HCT116 (cell line): ENCODE data around the gene USP36. TPM values are rescaled to one million over a fixed set of nuclear protein-coding genes. Genes with fewer than 3 reads are reported as not detected.

Experiments used
- ATAC-seq: fragments of 200-7000 bp; cut with Tn5 transposase; 2 replicates; pipeline ENCODE4 v1.9.1; 2020; ENCODE audit warnings: mild to moderate bottlenecking, moderate library complexity
- BruUV-seq: library from RNA; stranded (reverse); fragments of 400-500 nt; replicated peaks from 2 replicates; lab custom pipeline; 2021; lab: Mats Ljungman, UMichigan
- CTCF ChIA-PET: fragments of 300-600 bp; sonication (Branson Sonifier 250); formaldehyde crosslinking; loops from one replicate; lab custom pipeline; 2021; ENCODE audit warnings: antibody characterized with exemption; lab: Charles Lee
- POLR2A ChIA-PET: fragments of 300-600, 350-600 bp; sonication (Branson Sonifier 250); formaldehyde crosslinking; loops from one replicate; lab custom pipeline; 2021; ENCODE audit warnings: antibody characterized with exemption; lab: Charles Lee
- RAD21 ChIA-PET, 2 experiments: fragments of 300-600 bp; sonication (Branson Sonifier 250); formaldehyde crosslinking; loops; one replicate each; lab custom pipeline; 2023; ENCODE audit warnings: low total read pairs in 2 of 2; ENCODE audit not compliant: uncharacterized antibody in 2 of 2, unreplicated experiment in 2 of 2, low non-redundant PET in 1 of 2; lab: Charles Lee
- DNase-seq: peaks from one replicate; pipeline ENCODE4 v3.0.0-alpha.2; 2010; ENCODE audit warnings: low read depth, low spot score
- H2AFZ ChIP-seq: fragments of 200-600 bp; shearing (Covaris generic), sonication (generic); 2 replicates; pipeline ENCODE4 v1.6.1; 2017; ENCODE audit warnings: low read depth, mixed run types, mixed read lengths, antibody characterized with exemption, low read length; ENCODE audit not compliant: poor library complexity, severe bottlenecking
- H3K27ac ChIP-seq: 2 replicates; pipeline ENCODE4 v1.5.1; 2012; ENCODE audit warnings: low read depth, low read length
- H3K27me3 ChIP-seq: fragments of 200-600 bp; sonication (generic); 2 replicates; pipeline ENCODE4 v1.6.1; 2016; ENCODE audit warnings: mixed run types, low read length, mixed read lengths; ENCODE audit not compliant: insufficient read depth
- H3K36me3 ChIP-seq, 2 experiments: fragments of 200-500 bp in 1 of 2; fragments of 200-600 bp in 1 of 2; sonication (Bioruptor generic) in 1 of 2; sonication (generic) in 1 of 2; 2 replicates each; pipeline versions ENCODE4 v1.5.1 to v1.6.1; 2014 to 2016; ENCODE audit warnings: low read length in 2 of 2, inconsistent platforms in 1 of 2, mixed read lengths in 1 of 2, mixed run types in 1 of 2; ENCODE audit not compliant: insufficient read depth in 2 of 2, control insufficient read depth in 1 of 2
- H3K4me1 ChIP-seq, 2 experiments: fragments of 200-600 bp in 1 of 2; sonication (generic) in 1 of 2; 2 replicates each; pipeline versions ENCODE4 v1.5.1 to v1.6.1; 2012 to 2017; ENCODE audit warnings: low read length in 2 of 2, inconsistent platforms in 1 of 2, mild to moderate bottlenecking in 1 of 2, mixed read lengths in 1 of 2, mixed run types in 1 of 2, moderate library complexity in 1 of 2; ENCODE audit not compliant: insufficient read depth in 2 of 2, control insufficient read depth in 1 of 2
- H3K4me2 ChIP-seq: fragments of 200-600 bp; sonication (generic); 2 replicates; pipeline ENCODE4 v1.6.1; 2017; ENCODE audit warnings: mixed run types, low read length, mixed read lengths
- H3K4me3 ChIP-seq, 2 experiments: fragments of 200-600 bp in 1 of 2; sonication (generic) in 1 of 2; replicated peaks in 1 of 2; 2 replicates each; pipeline ENCODE4 v1.5.1; 2011 to 2016; ENCODE audit warnings: low read length in 2 of 2, control low read depth in 1 of 2, low read depth in 1 of 2, mild to moderate bottlenecking in 1 of 2, mixed read lengths in 1 of 2, mixed run types in 1 of 2
- H3K79me2 ChIP-seq: fragments of 200-600 bp; sonication (generic); 2 replicates; pipeline ENCODE4 v1.6.1; 2017; ENCODE audit warnings: mild to moderate bottlenecking, mixed run types, low read length, moderate library complexity, mixed read lengths; ENCODE audit not compliant: insufficient read depth
- H3K9ac ChIP-seq: fragments of 200-600 bp; sonication (generic); 2 replicates; pipeline ENCODE4 v1.6.1; 2016; ENCODE audit warnings: low read length, mixed read lengths
- H3K9me2 ChIP-seq: fragments of 200-600 bp; sonication (generic), shearing (Covaris generic); 2 replicates; pipeline ENCODE4 v1.6.1; 2017; ENCODE audit warnings: mixed run types, mild to moderate bottlenecking, moderate library complexity; ENCODE audit not compliant: insufficient read depth
- H3K9me3 ChIP-seq, 2 experiments: fragments of 200-500 bp in 1 of 2; fragments of 200-600 bp in 1 of 2; sonication (Bioruptor generic) in 1 of 2; sonication (generic) in 1 of 2; 2 replicates each; pipeline ENCODE4 v1.6.1; 2014 to 2017; ENCODE audit warnings: low read length in 2 of 2, mixed read lengths in 2 of 2, inconsistent platforms in 1 of 2, low read depth in 1 of 2, mild to moderate bottlenecking in 1 of 2, mixed run types in 1 of 2, moderate library complexity in 1 of 2; ENCODE audit not compliant: control insufficient read depth in 1 of 2, insufficient read depth in 1 of 2
- H4K20me1 ChIP-seq: fragments of 200-600 bp; sonication (generic), shearing (Covaris generic); 2 replicates; pipeline ENCODE4 v1.6.1; 2017; ENCODE audit warnings: mixed run types, mild to moderate bottlenecking, moderate library complexity; ENCODE audit not compliant: insufficient read depth
- CBX3 ChIP-seq: IDR thresholded peaks from 2 replicates; pipeline ENCODE4 v1.6.1; 2012; ENCODE audit warnings: low read depth
- CEBPB ChIP-seq: IDR thresholded peaks from 2 replicates; pipeline ENCODE4 v1.6.1; 2012; ENCODE audit warnings: low read depth
- CTCF ChIP-seq, 3 experiments: fragments of 200-600 bp in 1 of 3; sonication (generic) in 1 of 3; IDR thresholded peaks in 2 of 3; conservative IDR thresholded peaks in 1 of 3; 2 replicates each; pipeline ENCODE4 v1.5.1; 2012 to 2017; ENCODE audit warnings: low read depth in 2 of 3, low read length in 2 of 3, antibody characterized with exemption in 1 of 3, borderline replicate concordance in 1 of 3, control low read depth in 1 of 3, mild to moderate bottlenecking in 1 of 3, mixed read lengths in 1 of 3, mixed run types in 1 of 3, moderate library complexity in 1 of 3; ENCODE audit not compliant: insufficient read depth in 1 of 3
- EGR1 ChIP-seq: IDR thresholded peaks from 2 replicates; pipeline ENCODE4 v1.6.1; 2012; ENCODE audit warnings: low read depth
- EZH2 ChIP-seq: fragments of 200-600 bp; sonication (generic); IDR thresholded peaks from 2 replicates; pipeline ENCODE4 v1.6.1; 2017; ENCODE audit warnings: antibody characterized with exemption, mixed run types
- EZH2phosphoT487 ChIP-seq: fragments of 200-600 bp; IDR thresholded peaks from 2 replicates; pipeline ENCODE4 v1.6.1; 2018; ENCODE audit warnings: antibody characterized with exemption, borderline replicate concordance
- FOSL1 ChIP-seq: IDR thresholded peaks from 2 replicates; pipeline ENCODE4 v1.6.1; 2012; ENCODE audit warnings: low read depth
- POLR2A ChIP-seq: IDR thresholded peaks from 2 replicates; pipeline ENCODE4 v1.7.0; 2011; ENCODE audit warnings: borderline replicate concordance; ENCODE audit not compliant: insufficient read depth, insufficient read length; ENCODE audit errors: extremely low read depth
- SIN3A ChIP-seq: IDR thresholded peaks from 2 replicates; pipeline ENCODE4 v1.6.1; 2012; ENCODE audit warnings: low read depth
- SRF ChIP-seq: IDR thresholded peaks from 2 replicates; pipeline ENCODE4 v1.6.1; 2012; ENCODE audit warnings: low read depth
- YY1 ChIP-seq: IDR thresholded peaks from 2 replicates; pipeline ENCODE4 v1.6.1; 2011; ENCODE audit warnings: low read length, low read depth, moderate library complexity, mild to moderate bottlenecking; ENCODE audit not compliant: insufficient replicate concordance; ENCODE audit errors: extremely low read depth
- ZFX ChIP-seq: fragments of 450-650 bp; IDR thresholded peaks from 2 replicates; pipeline ENCODE4 v1.6.1; 2017
- intact Hi-C: fragments of 100-400 bp; cut with micrococcal nuclease; formaldehyde crosslinking; loops from 2 replicates; pipeline ENCODE4 v1.10.0; 2022
- total RNA-seq: library from RNA; stranded (reverse); gene quantifications from one replicate; pipeline ENCODE4 v1.2.1, GENCODE V29; 2021; ENCODE audit not compliant: unreplicated experiment
- TF ChIP-seq, protein P1 (sequence below): IDR thresholded peaks from 2 replicates; pipeline ENCODE4 v1.6.1; 2012

USP36 gene
- total RNA-seq, 1 experiment from 2014 or later, result 104 TPM

GRCh38 chr17:78787444-78787843 is 53.2 kb downstream of the USP36 start:
- CTCF ChIA-PET, result no interaction called here
- Histone ChIP-seq H3K9me3 (no peaks in the 10 kb centered on the region), H3K9me2 (no peaks in the 10 kb centered on the region), H2AFZ (no peak overlapping the region), H3K4me1 (peaks cover 15 to 31% of the 10 kb centered on the region in 2 experiments), H3K9ac (no peak overlapping the region), H3K27me3 (no peaks in the 10 kb centered on the region), H3K27ac (no peak overlapping the region), H3K4me2 (no peak overlapping the region), H3K4me3 (no peak overlapping the region), H3K36me3 (peaks cover 0 to 2% of the 10 kb centered on the region in 2 experiments; a peak in 1 of 4 replicates), H3K79me2 (no peaks in the 10 kb centered on the region), H4K20me1 (no peaks in the 10 kb centered on the region)
- RAD21 ChIA-PET, result no interaction called here
- no TSS peak for BruUV-seq
- ATAC-seq, result no peak
- POLR2A ChIA-PET, result no interaction called here
- no peak for DNase-seq
- TF ChIP-seq SIN3A (no peak), SRF (no peak), EZH2 (no peak), YY1 (no peak), EGR1 (no peak), FOSL1 (no peak), CBX3 (no peak), EZH2phosphoT487 (no peak), ZFX (no peak), CEBPB (no peak), POLR2A (no peak), CTCF (IDR thresholded peaks at IDR 0.05 in 2 of 3, conservative IDR thresholded peaks at IDR 0.05 in 1 of 3; ENCODE audit: borderline replicate concordance in 1 of 3, insufficient read depth in 1 of 3, low read depth in 2 of 3, low read length in 2 of 3) (no peak; a peak in 1 of 6 replicates)
- TF ChIP-seq, protein P1, sequence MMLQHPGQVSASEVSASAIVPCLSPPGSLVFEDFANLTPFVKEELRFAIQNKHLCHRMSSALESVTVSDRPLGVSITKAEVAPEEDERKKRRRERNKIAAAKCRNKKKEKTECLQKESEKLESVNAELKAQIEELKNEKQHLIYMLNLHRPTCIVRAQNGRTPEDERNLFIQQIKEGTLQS, result no peak
- intact Hi-C loops, result no loop called here
